Kidney capillary endothelial cell (primary cell): Measurements from ENCODE around the gene AGTPBP1.
"Not testable (repeated sequence)": the region's sequence is repeated elsewhere in the genome, so short reads cannot be mapped to it uniquely, and the experiment has no call there.

ENCODE experiments used
- DNase-seq: peaks from one replicate; pipeline ENCODE4 v3.0.0-alpha.2; 2018; ENCODE audit warnings: low spot score

AGTPBP1 gene

GRCh38 chr9:85741875-85742596, at the start of gene AGTPBP1:
Gene AGTPBP1, minus strand, starts transcription at chr9:85741954. Its CDS starts 29,421 bp downstream, at chr9:85712533.
- DNase-seq, result peak; percentile 91

- DNase-seq, result not testable (repeated sequence)
Observed at GRCh38 chr9:85786116-85786515, 44.4 kb upstream of the AGTPBP1 start.

- DNase-seq, result not testable (repeated sequence)
Observed at GRCh38 chr9:85773844-85774243, 32.1 kb upstream of the AGTPBP1 start.

- DNase-seq, result not testable (repeated sequence)
Observed at GRCh38 chr9:85761802-85762201, 20.0 kb upstream of the AGTPBP1 start.

- not testable (repeated sequence) for DNase-seq
Observed at GRCh38 chr9:85757716-85758115, 16.0 kb upstream of the AGTPBP1 start.

- not testable (repeated sequence) for DNase-seq
Observed at GRCh38 chr9:85756216-85756615, 14.5 kb upstream of the AGTPBP1 start.

GRCh38 chr9:85746309-85746708, 4.6 kb upstream of the AGTPBP1 start:
- no peak for DNase-seq

- DNase-seq, result no peak
Observed at GRCh38 chr9:85745203-85745602, 3.4 kb upstream of the AGTPBP1 start.

- no peak for DNase-seq
Observed at GRCh38 chr9:85744480-85744879, 2.7 kb upstream of the AGTPBP1 start.

GRCh38 chr9:85743275-85744128, 1.7 kb upstream of the AGTPBP1 start:
- no peak for DNase-seq

- peak; percentile 10 for DNase-seq
Observed at GRCh38 chr9:85742597-85742936, 813 bp upstream of the AGTPBP1 start.

GRCh38 chr9:85741095-85741874, 469 bp downstream of the AGTPBP1 start:
- DNase-seq, result peak; percentile 32

- no peak for DNase-seq
Observed at GRCh38 chr9:85740787-85741094, 1.0 kb downstream of the AGTPBP1 start.

GRCh38 chr9:85738509-85738908, 3.2 kb downstream of the AGTPBP1 start:
- no peak for DNase-seq

- DNase-seq, result no peak
Observed at GRCh38 chr9:85737671-85738070, 4.1 kb downstream of the AGTPBP1 start.

- no peak for DNase-seq
Observed at GRCh38 chr9:85730916-85731630, 10.7 kb downstream of the AGTPBP1 start.

- DNase-seq, result no peak
Observed at GRCh38 chr9:85729882-85730281, 11.9 kb downstream of the AGTPBP1 start.

GRCh38 chr9:85727500-85727899, 14.3 kb downstream of the AGTPBP1 start:
- no peak for DNase-seq

- DNase-seq, result no peak
Observed at GRCh38 chr9:85726737-85727136, 15.0 kb downstream of the AGTPBP1 start.

- DNase-seq, result no peak
Observed at GRCh38 chr9:85723215-85723614, 18.5 kb downstream of the AGTPBP1 start.

- not testable (repeated sequence) for DNase-seq
Observed at GRCh38 chr9:85719411-85719810, 22.3 kb downstream of the AGTPBP1 start.

GRCh38 chr9:85717818-85718217, 23.9 kb downstream of the AGTPBP1 start:
- not testable (repeated sequence) for DNase-seq
